CD1c-positive myeloid dendritic cell (primary cell): ENCODE measurements around the gene SP6.

ENCODE experiments used
- DNase-seq: peaks from one replicate; pipeline ENCODE4 v3.0.0-alpha.2; 2016; ENCODE audit errors: extremely low spot score

The SP6 gene

GRCh38 chr17:47879776-47880454 lies 29.0 kb upstream of the SP6 start:
- no peak for DNase-seq

DNA sequence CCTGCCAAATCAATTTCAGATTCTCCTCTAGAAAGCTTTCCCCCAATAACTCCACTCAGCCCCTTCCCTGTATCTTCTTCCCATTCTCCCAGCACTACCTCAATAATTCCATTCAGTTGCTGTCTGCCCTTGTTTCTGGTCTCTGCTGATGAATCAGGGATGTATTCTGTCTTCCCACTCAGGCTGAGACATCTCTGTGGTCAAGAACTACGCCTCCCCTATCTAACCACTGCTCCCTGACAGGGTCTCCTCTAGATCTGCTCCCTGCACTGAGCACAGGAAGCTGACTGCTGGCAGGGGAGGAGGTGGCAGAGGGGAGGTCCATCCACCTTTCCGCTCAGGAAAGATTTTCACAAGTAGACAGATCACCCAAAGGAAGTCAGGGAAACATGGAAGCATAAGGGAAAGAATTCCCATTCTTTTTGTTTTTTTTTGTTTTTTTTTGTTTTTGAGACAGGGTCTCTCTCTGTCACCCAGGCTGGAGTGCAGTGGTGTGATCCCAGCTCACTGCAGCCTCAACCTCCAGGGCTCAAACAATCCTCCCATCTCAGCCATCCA lies 28.1 kb upstream of the SP6 start:
- DNase-seq, result no peak

- DNase-seq, result no peak
These were observed 27.5 kb upstream of the SP6 start for GRCh38 chr17:47878203-47879027.

- DNase-seq, result no peak
These were observed 26.5 kb upstream of the SP6 start for GRCh38 chr17:47877368-47878034.

GRCh38 chr17:47875011-47875985 lies 24.3 kb upstream of the SP6 start:
- no peak for DNase-seq

GRCh38 chr17:47873200-47874090 lies 22.5 kb upstream of the SP6 start:
- no peak for DNase-seq

DNA sequence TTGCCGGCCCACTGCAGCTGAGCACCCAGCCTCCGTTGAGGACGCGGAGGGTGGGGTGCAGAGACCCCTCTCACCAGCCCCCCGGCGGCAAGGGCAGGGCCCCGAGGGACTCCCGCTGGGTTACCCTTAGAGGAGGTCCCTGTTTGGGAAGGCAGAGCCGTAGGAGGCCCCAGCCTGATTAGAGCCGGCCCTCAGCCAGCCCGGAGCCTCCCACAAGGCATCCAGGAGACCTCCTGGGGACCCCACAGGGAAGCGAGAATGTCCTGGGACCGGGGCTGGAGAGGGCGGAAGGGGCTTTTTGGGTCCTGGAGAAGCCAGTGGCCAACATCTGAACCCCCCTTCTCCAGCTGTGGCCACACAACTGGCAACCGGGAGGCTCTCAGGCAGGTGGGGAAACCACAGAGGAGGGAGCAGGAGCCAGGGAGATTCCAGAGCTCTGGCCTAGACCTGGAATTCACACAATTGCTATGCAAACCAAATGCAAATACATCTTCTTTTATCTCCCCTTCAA lies 21.7 kb upstream of the SP6 start:
- DNase-seq, result no peak

GRCh38 chr17:47872019-47872650 lies 21.2 kb upstream of the SP6 start:
- DNase-seq, result no peak

DNA sequence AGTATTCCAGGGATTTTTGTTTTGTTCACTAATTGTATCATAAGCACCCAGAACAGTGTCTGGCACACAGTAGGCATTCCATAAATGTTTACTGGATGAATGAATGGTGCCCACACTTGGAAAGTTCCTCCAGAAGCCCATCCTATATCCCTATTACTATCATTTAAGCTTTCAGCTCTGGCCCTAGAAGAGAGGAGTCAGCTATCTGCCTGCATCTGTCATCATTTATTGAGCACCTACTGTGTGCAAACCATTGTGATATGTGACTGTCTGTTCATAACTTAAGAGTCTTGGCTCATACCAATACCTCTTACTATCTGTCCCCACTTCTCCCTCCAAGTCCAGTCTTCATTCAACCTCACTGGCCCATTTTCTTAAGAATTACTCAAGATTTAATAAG lies 20.1 kb upstream of the SP6 start:
- no peak for DNase-seq

GRCh38 chr17:47870056-47870455 lies 19.1 kb upstream of the SP6 start:
- DNase-seq, result no peak

DNA sequence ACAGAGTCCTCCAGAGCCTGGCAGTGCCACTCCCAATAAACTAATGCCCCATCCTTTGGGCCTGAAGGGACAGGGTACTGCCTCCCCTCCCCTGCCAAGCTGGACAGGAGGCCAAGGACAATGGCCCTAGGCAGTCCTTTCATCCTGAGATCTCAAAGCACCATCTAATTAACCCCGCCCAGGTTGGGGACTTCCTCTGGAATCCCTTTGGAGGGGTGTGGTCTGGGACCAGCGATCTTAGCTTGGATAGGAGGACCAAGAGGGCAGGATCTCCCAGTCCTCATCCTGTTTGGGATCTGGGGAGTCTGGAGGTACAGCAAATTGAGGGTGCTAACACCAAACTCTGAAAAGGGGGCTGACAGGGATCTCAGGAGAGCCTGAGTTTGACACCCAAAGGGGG lies 18.2 kb upstream of the SP6 start:
- DNase-seq, result no peak

DNA sequence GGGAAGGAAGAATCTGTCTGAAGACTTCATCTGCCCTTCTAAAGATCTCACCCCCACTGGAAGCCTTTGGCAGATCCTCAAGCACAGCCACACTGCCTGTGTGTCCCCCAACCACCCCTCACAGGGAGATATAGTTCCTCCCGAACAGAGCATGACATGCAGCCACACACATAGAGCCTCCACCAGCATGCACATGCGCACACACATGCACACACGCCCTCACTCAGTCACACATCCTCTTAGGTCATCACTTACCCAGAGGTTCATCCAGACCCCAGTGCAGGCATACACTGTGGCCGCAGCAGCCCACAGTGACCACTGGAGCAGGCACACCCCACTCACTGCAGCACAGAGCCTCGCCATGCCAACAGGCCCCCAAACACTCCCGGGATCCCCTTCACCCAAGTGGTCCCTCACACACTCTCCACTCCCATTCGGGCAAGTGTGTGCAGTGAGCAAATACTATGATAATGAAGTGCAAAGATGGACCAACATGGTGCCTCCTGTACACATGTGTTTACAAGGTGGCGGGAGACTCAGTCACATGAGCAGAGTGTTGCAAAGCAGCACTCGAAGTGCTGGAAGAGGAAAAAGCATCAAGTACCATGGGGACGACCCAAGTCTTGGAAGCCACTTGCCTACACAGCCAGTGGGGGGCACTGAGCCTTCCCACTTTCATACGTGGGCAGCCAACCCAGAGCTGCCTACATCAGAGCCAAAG lies 17.0 kb upstream of the SP6 start:
- no peak for DNase-seq

DNA sequence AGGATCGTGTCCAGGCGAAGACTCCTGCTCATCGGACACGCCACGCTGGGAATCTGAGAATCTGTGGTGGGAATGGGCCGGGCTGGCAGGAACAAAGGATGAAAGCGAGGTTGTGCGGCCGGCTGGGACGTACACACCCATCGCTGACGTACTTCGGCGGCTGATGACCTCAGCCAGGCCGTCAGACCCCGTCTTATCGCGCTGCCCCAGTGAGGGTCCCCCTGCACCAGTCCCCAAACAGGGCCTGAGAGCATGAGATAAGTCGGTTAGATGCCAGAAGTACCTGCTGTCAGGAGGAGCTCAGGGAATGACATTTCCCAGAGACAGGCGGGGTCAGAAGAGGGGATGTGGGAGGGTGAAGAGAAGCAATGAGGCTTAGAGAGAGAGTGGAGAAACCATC lies 16.0 kb upstream of the SP6 start:
- no peak for DNase-seq

GRCh38 chr17:47864791-47865216 lies 13.8 kb upstream of the SP6 start:
- DNase-seq, result no peak

DNA sequence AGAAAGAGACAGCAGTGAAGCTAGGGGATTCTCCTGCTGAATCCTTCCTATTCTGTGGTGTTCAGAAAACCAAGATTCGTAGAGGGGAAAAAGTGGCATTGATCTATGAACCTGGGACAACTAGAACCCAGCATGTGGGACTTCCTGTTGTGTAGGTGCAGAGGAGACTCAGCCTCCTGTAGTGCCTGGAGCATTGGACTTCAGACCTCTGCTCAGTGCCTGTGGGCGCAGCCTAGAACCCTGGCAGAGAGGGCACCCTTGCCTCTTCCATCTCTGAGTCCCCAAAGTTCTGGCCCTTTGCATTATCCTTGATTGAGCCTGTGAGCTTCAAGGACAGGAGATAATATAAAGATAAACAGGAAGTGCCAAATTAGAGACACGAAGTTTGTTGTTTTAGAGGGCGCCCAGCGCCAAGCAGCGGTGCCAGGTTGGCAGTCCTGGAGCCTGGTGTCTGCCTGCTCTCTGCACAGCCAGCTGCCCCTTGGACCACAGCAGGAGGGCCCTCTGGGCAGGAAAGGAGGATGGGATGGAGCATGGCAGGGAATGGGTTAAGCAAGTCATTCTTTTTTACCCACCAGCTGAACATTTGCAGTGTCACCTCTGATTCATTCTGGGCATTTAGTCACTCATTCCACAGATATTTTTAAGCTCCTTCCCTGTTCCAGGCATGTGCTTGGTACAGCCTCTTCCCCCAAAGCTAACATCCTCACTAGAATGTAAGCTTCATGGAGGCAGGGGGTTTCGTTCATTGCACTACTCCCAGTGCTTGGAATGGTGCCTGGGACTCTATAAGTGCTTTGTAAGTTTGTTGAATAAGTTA lies 11.9 kb upstream of the SP6 start:
- DNase-seq, result peak; percentile 12

GRCh38 chr17:47860386-47860785 lies 9.4 kb upstream of the SP6 start:
- DNase-seq, result no peak

DNA sequence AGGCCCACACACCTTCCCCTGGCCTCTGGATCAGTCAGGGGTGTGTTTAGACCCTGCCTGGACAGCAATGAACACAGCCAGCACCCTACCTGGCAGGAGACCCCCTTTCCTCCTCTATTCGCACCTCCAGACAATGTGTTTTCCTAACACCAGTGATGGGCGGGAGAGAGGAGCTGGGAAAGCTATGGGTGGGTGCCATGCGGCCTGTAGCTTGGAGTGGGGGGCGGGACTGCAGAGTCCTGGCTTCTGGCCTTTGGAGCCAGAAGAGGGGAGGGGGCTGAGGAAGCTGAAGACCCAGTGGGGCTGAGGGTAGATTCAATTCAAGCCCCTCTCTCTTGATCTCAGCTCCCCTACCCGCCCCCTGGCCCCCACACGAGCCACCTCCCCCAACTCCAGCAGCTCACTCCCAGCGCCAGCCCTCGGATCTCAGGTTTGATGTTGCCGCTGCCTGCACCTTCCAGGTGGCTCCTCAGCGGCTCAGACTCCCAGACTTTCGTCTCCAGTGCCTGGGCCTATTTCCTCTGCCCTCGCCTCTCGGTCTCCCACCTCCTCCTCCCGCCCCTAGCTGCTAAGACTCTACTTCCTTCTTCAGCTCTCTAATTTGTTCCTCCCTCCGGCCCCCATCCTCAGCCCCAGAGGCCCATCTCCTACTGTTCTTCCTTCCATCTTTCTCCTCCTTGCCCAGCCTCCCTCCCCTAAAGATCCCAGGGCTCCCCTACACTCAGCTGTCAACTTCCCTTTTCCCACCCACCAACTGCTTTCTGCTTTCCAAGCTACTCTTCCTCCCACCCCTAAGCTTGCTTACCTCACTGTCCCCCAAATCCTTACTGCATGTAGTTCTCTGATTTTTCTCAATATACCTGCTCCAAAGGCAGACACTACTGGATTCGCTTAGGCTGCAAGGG lies 6.8 kb upstream of the SP6 start:
- DNase-seq, result peak; percentile 37
